NCI-H2107 treated with DMSO at 0.1 percent for 48 hours (cell line): ENCODE data around the gene AQP5.
A peak's percentile ranks its signal among the peaks of the same experiment; 100 is the strongest.
"Not testable (repeated sequence)": the region's sequence is repeated elsewhere in the genome, so short reads cannot be mapped to it uniquely, and the experiment has no call there.

Experiments
- DNase-seq: peaks from one replicate; lab custom pipeline; 2025; ENCODE audit not compliant: unreplicated experiment; lab: John Stamatoyannopoulos, UW

Gene AQP5

GRCh38 chr12:49979016-49979586 lies 17.4 kb downstream of the AQP5 start:
- no peak for DNase-seq

DNA sequence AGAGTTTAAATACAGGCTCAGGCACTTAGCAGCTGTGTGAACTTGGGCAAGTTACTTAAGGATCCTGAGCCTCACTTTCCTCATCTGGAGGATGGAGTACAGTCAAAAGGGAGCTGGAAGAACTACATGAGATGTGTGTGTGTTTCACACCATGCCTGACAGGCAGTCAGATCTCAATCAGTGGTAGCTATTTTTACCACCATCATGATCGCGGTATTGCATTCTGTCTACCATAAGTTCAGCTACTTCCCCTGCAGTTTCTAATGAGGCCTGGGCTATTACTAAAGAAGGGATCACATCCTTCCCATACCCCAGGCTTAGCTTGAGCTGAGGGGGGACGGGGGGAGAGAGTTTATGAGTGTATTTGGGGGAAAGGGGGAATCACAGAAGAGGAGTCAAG lies 18.1 kb downstream of the AQP5 start:
- no peak for DNase-seq

DNA sequence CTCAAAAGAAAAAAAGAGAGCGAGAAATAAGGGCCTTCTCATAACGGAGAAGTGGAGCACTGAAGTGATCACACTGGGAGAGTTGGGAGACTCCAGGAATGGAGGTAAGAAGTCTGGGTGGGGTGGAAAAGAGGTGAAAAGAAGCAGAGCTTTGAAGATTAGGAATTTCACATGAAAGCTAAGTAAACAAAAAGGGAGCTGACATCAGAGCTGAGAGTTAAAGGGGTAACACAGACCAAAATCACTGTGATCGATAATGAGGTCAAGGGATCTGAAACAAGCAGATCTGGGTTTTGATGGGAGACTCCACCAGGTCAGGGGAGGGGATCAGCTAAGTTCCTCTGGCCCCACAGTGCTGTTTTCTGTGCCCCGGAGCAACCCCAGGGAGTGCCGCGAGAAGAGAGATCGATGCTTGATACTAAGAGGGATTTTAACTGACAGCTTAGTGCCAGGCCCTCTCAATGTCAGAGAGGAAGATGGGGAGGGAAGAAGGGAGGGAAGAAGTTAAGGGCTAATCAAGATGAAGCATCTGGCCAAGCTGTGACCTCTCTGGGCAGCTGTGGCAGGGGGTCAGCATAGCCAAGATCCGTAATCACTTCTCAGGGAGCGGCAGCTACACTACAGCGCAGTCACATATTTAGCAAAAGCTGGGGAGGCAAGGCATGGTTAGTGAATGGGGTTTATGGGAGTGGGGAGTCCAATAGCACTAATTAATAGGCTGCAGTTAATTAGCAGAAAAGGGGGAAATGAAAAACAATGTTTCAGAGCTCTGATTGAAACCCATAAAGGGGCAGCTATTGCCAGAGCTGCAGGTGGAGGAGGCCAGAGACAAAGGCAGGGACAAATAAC lies 19.1 kb downstream of the AQP5 start:
- DNase-seq = no peak

DNA sequence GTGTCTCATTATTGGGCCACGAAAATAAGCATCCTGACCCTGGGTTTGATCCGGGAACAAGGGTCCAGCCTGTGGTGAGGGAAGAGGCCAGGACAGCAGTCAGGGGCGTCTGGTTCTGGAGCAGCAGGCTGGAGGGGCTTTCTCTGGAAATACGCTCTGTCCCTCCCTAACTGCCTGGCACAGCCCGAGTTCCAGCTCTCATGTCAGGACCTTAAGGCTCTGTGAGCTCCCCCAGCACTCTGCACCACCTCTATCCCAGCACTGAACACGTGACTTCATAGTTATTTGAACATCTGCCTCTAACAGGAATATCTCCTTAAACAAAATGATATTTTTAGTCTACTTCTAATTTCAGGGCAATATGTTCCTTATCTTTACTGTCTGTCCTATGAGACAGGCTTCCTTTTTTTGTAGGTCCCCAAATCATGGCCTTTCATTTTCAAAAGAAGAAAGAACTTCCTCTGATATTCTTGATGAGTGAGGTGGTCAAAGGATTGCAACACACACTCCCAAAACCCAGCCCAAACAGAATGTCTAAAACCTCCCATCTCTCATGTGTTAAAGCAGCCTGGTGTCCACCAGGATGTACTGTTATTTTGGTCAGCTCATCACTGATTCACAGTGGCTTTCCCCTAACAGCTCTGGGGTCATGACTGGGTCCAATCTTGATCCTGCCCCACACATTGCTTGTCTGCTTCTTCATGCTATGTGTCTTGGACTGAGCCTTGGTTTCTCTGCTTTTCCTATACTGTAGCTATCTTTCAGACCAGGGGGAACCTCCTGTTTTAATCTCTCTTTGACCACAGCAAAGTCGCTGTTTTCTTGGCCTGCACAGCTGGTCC lies 20.8 kb downstream of the AQP5 start:
- DNase-seq = no peak

DNA sequence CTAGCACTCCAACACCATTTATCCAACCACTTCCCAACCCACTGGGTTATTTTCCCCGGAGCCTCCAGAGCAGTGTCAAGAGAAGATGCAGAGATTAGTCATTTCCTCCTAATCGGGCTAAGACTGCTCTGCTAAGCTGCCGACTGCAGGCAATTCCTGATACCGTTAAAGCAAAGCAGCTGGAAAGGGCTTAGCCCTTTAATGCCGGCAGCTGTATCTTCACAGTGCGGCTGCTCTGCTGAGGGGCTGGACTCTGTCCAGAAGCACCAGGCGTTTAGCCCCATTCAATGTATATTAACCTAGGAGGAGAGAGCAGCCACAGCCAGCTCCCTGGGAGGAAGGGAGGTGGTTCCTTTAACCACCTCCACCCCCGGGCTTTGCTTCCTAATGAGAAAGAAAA lies 22.2 kb downstream of the AQP5 start:
- DNase-seq = peak; percentile 20

DNA sequence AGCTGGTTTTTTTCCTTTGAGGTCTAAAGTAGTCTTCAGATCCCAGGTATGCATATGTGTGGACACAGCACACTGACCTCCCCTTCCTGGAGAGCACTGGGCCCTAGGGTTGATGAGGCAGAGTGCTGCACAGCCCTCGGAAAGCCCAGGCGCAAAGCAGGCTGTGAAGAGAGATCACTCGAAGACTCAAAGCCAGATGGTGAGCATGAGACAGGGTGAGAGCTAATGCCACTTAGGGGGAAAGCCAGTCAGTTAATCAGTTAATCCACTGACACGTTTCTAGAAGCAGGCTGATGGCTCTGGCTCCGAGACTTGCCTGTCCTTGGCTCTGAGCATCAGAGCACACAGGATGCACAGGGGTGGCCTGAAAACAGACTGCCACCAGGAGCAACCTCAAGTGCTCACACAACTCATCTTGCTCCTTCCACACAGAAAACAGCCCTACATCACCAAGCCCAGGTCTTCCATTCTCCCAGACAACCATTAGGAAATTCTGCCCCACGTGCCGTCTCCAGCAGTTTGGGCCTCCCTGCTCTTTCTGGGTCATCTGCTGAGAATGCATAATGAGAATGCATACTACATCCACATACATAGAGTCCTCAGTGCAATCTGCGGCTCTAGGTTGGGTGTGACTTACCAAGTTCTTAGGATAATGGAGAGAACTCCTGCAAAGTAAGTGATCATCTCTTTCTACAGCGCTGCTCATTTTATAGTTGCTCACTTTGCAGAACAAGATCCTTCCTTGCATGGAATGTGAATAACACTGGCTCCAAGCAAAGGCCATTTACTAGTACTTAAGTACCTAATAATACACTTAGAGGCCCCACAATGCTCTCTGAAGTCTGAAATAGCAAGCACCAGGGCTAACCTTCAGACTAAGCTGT lies 23.0 kb downstream of the AQP5 start:
- DNase-seq = no peak

DNA sequence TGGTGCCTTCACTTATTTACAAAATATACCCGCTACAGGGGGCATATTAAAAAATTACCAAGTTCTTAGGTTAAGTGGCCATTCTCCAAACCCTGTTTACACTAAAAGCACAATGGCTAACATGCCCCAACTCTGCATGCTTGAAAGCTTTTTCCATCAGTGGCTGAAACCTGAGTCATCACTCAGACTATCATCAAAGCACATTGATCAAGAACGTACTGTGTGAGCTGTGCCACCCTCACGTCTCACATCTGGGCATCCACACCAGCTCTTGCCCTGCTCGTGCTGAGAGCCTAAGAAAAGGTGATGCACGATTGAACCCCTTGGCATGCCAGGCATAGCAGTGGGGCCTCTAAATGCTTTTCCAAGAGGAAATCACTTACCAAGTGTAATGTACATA lies 24.3 kb downstream of the AQP5 start:
- DNase-seq = peak; percentile 75

DNA sequence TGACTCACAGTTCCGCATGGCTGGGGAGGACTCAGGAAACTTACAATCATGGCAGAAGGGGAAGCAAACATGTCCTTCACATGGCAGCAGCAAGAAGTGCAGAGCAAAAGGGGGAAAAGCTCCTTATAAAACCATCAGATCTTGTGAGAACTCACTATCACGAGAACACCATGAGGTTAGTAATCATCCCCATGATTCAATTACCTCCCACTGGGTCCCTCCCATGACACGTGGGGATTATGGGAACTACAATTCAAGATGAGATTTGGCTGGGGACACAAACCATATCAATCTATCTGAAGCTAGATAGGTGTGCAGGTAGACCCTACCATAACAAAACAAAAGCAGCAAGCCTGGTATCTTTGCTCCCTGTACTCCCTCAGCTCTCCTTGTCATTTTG lies 24.8 kb downstream of the AQP5 start:
- not testable (repeated sequence) for DNase-seq

DNA sequence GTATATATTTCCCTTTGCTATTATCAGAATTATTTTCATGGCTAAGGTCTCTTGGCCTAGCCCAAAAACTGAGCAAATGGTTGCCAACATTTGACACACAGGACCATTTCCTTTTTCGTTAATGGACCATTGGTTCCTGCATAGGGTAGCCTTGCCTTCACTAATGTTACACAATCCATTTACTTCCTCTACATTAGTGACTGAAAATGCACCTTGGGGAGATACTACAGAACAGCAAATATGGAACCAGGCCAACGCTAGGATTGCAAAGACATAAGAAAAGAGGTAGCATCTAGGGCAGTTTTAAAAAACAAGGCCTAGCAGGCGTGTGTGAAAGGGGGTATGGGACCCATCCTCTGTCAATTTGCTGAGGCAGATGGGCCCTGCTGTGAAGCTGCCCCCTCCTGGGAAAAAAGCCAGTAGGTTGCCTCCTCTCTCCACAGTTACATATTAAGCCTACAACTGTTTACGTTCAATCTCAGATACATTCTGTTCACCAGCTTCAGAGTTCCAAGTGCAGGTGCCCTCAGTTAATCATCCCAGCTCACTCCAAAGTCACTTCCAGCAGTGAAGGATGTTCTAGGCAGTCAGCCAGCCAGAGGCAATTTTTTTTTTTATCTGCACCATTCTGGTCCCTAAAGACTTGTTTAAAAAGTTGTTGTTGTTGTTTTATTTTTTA lies 26.1 kb downstream of the AQP5 start:
- no peak for DNase-seq

- DNase-seq = not testable (repeated sequence)
Observed at GRCh38 chr12:49989400-49989799, 27.7 kb downstream of the AQP5 start.

DNA sequence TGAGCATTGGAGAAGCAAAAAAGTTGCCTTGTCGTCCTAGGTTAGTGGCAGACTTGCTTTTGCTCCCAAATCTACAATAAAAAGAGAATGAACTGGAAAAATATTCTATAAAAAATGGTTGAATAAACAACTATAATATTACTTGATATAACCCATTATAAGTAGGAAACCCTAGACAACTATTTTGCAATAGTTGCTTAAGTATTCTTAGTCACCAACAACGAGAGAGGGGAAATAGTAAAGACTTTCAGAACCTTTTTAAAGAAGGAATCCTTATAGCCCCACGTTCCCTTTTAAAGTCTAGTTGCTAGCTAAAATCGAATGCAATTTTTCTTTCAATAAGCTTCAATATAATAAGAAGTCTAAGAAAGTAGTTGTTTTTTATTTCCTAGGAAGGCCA lies 28.6 kb downstream of the AQP5 start:
- no peak for DNase-seq

- DNase-seq = no peak
Observed at GRCh38 chr12:49998453-49998852, 36.8 kb downstream of the AQP5 start.

- DNase-seq = no peak
Observed at GRCh38 chr12:50003595-50003994, 41.9 kb downstream of the AQP5 start.

DNA sequence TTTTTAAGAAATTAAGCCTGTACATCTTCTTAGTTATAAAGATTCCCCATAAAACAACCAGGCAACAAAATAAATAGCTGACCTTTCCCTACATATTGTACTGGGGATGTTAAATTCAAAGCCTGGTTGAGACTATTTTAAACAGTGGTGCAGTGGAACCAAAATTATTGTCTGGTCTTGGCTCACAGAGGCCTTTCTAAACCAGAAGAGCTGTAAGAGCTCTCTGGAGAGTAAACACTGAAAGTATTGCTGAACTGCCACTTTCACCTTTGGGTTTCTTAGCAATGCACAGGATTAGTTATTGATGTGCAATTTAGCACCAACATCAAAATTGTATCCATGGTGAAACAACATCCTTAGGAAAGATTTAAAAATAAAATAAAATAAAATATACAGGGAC lies 43.0 kb downstream of the AQP5 start:
- DNase-seq = no peak

DNA sequence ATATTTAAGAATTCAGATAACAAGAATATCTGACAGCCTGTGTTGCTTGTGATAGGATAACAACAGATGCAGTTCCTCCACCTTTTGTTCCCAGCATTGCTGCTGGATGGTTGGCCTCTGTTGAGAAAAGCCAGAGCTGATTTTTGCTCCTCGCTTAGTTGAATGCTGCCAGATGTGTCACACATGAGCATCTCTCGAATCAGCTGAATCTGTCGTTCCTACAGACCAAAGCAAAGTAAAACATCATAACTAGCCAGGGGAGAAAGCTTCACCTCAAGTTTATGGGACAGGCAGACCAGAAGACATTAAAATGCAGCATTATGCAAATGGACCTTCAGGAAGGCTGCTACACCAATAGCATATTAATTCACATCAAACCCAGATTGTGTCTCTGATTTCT lies 43.5 kb downstream of the AQP5 start:
- DNase-seq = no peak

- no peak for DNase-seq
Observed at GRCh38 chr12:50006280-50006679, 44.6 kb downstream of the AQP5 start.

GRCh38 chr12:50006754-50007442 lies 45.2 kb downstream of the AQP5 start:
- no peak for DNase-seq

DNA sequence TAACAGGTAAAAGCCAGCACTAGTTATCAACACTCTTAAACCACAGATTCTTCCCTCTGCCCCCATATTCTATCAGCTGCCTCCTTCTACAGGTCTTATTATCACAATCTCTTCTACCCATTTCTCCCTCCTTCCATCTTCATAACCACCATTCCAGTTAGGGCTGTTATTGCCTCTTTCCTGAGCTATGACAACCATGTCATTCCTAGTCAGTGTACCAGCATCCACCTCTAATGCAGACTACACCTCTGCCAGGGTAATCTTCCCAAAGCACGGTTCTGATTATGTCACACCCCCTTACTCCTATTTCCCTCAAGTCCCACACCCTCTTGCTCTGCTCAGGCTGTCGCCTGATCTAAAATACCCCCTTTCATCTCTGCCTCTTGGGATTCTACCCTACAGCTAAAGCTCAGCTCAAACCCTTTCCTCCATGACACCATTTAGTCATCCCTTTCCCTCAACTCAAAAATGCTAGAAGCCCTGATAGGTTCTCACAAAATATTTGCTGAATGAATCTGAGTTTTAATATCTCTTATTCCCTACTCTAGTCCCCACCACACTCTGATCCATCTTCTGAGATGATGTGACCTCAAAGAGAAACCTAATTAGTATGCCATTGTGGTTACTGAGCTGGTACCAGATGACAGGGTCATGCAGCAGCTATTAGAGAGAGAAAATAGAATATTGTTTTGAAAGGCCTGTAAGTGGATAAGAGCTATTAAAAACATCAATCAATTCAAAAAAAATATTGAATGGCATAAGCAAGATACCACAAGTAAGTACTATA lies 51.9 kb downstream of the AQP5 start:
- DNase-seq = no peak

- DNase-seq = no peak
Observed at GRCh38 chr12:50014342-50014741, 52.7 kb downstream of the AQP5 start.
